Gastrocnemius medialis (tissue), 4 donors: ENCODE measurements around the gene CYP4B1. TPM values are rescaled to one million over a fixed set of nuclear protein-coding genes. Genes with fewer than 3 reads are reported as not detected.
"Not testable (repeated sequence)": the region's sequence is repeated elsewhere in the genome, so short reads cannot be mapped to it uniquely, and the experiment has no call there.

Source experiments
- ATAC-seq, 2 donors: fragments of 150-250 bp; one replicate each; pipeline ENCODE4 v1.9.1; 2016
- DNase-seq, 2 donors: peaks; one replicate each; pipeline ENCODE4 v3.0.0-alpha.2; 2019
- H3K27ac ChIP-seq, 4 donors: fragments of 200-600 bp; sonication (generic); 1 replicate in 1 of 4; 2 replicates in 3 of 4; pipeline ENCODE4 v1.5.1; 2016 to 2018; ENCODE audit warnings: mild to moderate bottlenecking in 2 of 4, moderate library complexity in 1 of 4
- H3K27me3 ChIP-seq, 3 donors: fragments of 200-600 bp; sonication (generic) in 2 of 3; 1 replicate in 1 of 3; 2 replicates in 2 of 3; pipeline versions ENCODE4 v1.5.1 to v1.6.0; 2016 to 2019; ENCODE audit warnings: mild to moderate bottlenecking in 1 of 3, moderate library complexity in 1 of 3
- H3K36me3 ChIP-seq, 2 donors: fragments of 200-600 bp; sonication (generic) in 1 of 2; one replicate each; pipeline ENCODE4 v1.5.1; 2017 to 2018
- H3K4me1 ChIP-seq, 2 donors: fragments of 200-600 bp; sonication (generic) in 1 of 2; one replicate each; pipeline ENCODE4 v1.5.1; 2016 to 2017; ENCODE audit warnings: mild to moderate bottlenecking in 2 of 2
- H3K4me3 ChIP-seq, 4 donors: fragments of 200-600 bp; sonication (generic) in 3 of 4; 1 replicate in 1 of 4; 2 replicates in 3 of 4; pipeline ENCODE4 v1.5.1; 2016 to 2019; ENCODE audit warnings: mild to moderate bottlenecking in 2 of 4
- H3K9me3 ChIP-seq, 3 donors: fragments of 200-600 bp; sonication (generic) in 2 of 3; 1 replicate in 1 of 3; 2 replicates in 2 of 3; pipeline ENCODE4 v1.5.1; 2016 to 2019
- POLR2A ChIP-seq, 2 donors: fragments of 450-650 bp; IDR thresholded peaks; one replicate each; pipeline ENCODE4 v1.6.1; 2017; ENCODE audit warnings: antibody characterized with exemption in 2 of 2, mild to moderate bottlenecking in 2 of 2, moderate library complexity in 2 of 2
- in situ Hi-C, 4 donors: fragments of 200-750 bp; cut with MboI; loops; one replicate each; pipeline versions ENCODE4 v1.15.0 to v1.8.0; 2017; ENCODE audit warnings: low sequenced_read_pairs in 4 of 4
- intact Hi-C: fragments of 100-400 bp; cut with DNase I; formaldehyde crosslinking; loops from one replicate; pipeline ENCODE4 v1.15.1; 2023; ENCODE audit warnings: low total_unique reads
- total RNA-seq, 4 donors: library from RNA; depleted of rRNA; stranded (reverse); fragments of >200 nt; gene quantifications; one replicate each; pipeline versions ENCODE4 v1.1.0 to v1.2.3, GENCODE V29; 2016
- TF ChIP-seq, protein P1 (sequence below), 5 experiments: fragments of 450-650 bp in 3 of 5; fragments of 200-600 bp in 2 of 5; sonication (generic) in 2 of 5; IDR thresholded peaks in 4 of 5; conservative IDR thresholded peaks in 1 of 5; 1 replicate in 4 of 5; 2 replicates in 1 of 5; pipeline ENCODE4 v1.5.1; 2016 to 2019; ENCODE audit warnings: antibody characterized with exemption in 5 of 5, mild to moderate bottlenecking in 3 of 5, moderate library complexity in 3 of 5

The CYP4B1 gene
- 10 to 100 TPM; 57.3 to 97.4 (median 70.0) TPM for total RNA-seq

DNA sequence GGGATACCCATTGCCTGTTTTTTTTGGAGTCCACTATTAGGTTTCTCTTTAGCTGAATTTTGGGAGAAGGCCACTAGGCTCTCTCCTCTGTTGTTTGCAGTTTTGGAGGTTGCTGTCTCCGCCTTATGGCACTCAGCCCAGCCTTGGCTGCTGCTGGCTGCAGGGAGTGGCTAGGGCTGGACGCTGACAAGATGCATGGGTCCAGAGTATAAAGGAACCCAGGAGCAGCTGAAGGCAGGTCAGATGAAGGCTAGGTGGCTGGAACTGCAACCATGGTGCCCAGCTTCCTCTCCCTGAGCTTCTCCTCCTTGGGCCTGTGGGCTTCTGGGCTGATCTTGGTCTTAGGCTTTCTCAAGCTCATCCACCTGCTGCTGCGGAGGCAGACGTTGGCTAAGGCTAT, at the start of gene CYP4B1:
TSS of gene CYP4B1 (plus strand) at position 237 of the 400 bp plus-strand sequence. CDS start at position 273, 36 bp downstream.
- Histone ChIP-seq H3K27me3 (no peaks in the 10 kb centered on the region), H3K27ac (peak within 1 kb of the TSS; percentile 77 to 88 (median 82)), H3K9me3 (no peaks in the 10 kb centered on the region), H3K36me3 (no peaks in the 10 kb centered on the region), H3K4me3 (peak within 1 kb of the TSS; percentile 50 to 63 (median 54)), H3K4me1 (no peaks in the 10 kb centered on the region)
- DNase-seq (peak; percentile 68 to 81), ATAC-seq (peak; percentile 83 to 89)
- TF ChIP-seq, protein P1, sequence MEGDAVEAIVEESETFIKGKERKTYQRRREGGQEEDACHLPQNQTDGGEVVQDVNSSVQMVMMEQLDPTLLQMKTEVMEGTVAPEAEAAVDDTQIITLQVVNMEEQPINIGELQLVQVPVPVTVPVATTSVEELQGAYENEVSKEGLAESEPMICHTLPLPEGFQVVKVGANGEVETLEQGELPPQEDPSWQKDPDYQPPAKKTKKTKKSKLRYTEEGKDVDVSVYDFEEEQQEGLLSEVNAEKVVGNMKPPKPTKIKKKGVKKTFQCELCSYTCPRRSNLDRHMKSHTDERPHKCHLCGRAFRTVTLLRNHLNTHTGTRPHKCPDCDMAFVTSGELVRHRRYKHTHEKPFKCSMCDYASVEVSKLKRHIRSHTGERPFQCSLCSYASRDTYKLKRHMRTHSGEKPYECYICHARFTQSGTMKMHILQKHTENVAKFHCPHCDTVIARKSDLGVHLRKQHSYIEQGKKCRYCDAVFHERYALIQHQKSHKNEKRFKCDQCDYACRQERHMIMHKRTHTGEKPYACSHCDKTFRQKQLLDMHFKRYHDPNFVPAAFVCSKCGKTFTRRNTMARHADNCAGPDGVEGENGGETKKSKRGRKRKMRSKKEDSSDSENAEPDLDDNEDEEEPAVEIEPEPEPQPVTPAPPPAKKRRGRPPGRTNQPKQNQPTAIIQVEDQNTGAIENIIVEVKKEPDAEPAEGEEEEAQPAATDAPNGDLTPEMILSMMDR (IDR thresholded peaks at IDR 0.05 in 4 of 5, conservative IDR thresholded peaks at IDR 0.05 in 1 of 5): no peak
- TF ChIP-seq POLR2A (IDR thresholded peaks at IDR 0.05): peak; percentile 64 to 83
- intact Hi-C loops (no loop called here), in situ Hi-C loops (no loop called here)

DNA sequence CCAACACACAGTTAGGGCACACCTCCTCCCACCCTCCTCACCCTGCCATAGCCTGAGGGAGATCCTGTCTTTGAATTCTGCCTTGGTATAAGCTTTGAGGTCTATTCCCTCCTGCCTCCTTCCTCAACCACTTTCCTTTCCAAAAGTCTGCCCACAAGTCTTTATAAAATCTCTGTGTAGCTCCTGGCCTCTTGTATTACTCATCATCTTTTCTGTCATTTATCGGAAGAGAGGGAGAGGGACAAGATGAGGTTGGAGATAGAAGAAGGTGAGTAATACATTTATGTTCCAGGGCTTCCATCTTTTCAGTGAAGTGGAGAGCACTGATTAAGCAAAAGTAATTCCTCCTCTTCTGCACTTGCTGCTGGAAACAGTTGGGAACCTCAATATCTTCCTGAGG, 49.4 kb upstream of the CYP4B1 start:
- H3K4me3 ChIP-seq: no peak overlapping the region
- H3K36me3 ChIP-seq: no peaks in the 10 kb centered on the region
- H3K27ac ChIP-seq: peak overlapping the region; percentile 45 to 74 (median 63)
- peaks cover 0 to 19% of the 10 kb centered on the region in 2 donors for H3K4me1 ChIP-seq
- DNase-seq (no peak), ATAC-seq (no peak)
- H3K9me3 ChIP-seq: no peaks in the 10 kb centered on the region
- TF ChIP-seq POLR2A (IDR thresholded peaks at IDR 0.05): no peak
- TF ChIP-seq, protein P1 (IDR thresholded peaks at IDR 0.05 in 4 of 5, conservative IDR thresholded peaks at IDR 0.05 in 1 of 5): no peak
- intact Hi-C loops (no loop called here), in situ Hi-C loops (loop anchor here in 3 of 4 donors (25.0 kb wide), 2 partner anchors 312 to 337 kb away; no protein-coding TSS in a partner anchor)
- H3K27me3 ChIP-seq: no peaks in the 10 kb centered on the region

- Histone ChIP-seq H3K27ac (peak overlapping the region; percentile 45 to 74 (median 63)), H3K4me1 (peaks cover 0 to 19% of the 10 kb centered on the region in 2 donors), H3K27me3 (no peaks in the 10 kb centered on the region), H3K4me3 (no peak overlapping the region), H3K9me3 (no peaks in the 10 kb centered on the region), H3K36me3 (no peaks in the 10 kb centered on the region)
- peak in 1 of 2 donors; percentile 17 for TF ChIP-seq POLR2A (IDR thresholded peaks at IDR 0.05)
- TF ChIP-seq, protein P1 (IDR thresholded peaks at IDR 0.05 in 4 of 5, conservative IDR thresholded peaks at IDR 0.05 in 1 of 5): no peak
- in situ Hi-C loops (loop anchor here in 3 of 4 donors (25.0 kb wide), 2 partner anchors 313 to 338 kb away; no protein-coding TSS in a partner anchor), intact Hi-C loops (loop anchor here (5.0 kb wide), 1 partner anchor 52 kb away; no protein-coding TSS in a partner anchor)
- ATAC-seq (peak; percentile 79 to 80), DNase-seq (peak; percentile 47 to 70)
Observed at GRCh38 chr1:46749921-46750404, 48.9 kb upstream of the CYP4B1 start.

DNA sequence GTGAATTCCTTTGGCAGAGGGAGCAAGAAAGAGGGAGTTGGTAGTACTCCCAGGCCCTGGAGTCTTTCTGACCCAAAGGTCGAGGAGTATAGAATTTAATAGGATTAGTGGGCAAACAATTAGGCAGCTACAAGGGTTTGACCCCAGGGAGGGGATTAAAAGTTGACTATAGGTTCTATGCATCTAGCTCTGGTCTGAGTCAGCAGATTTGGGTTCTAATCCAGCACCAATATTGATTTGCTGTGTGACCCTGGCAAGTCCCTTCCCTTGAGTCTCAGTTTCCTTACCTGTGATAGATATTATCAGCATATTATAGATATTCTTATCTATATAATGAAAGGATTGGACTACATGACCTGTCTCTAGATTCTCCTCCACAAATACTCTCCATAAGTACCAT, 44.9 kb upstream of the CYP4B1 start:
- intact Hi-C loops (loop anchor here (5.0 kb wide), 1 partner anchor 48 kb away; no protein-coding TSS in a partner anchor), in situ Hi-C loops (no loop called here)
- peaks cover 0 to 17% of the 10 kb centered on the region in 2 donors for H3K4me1 ChIP-seq

DNA sequence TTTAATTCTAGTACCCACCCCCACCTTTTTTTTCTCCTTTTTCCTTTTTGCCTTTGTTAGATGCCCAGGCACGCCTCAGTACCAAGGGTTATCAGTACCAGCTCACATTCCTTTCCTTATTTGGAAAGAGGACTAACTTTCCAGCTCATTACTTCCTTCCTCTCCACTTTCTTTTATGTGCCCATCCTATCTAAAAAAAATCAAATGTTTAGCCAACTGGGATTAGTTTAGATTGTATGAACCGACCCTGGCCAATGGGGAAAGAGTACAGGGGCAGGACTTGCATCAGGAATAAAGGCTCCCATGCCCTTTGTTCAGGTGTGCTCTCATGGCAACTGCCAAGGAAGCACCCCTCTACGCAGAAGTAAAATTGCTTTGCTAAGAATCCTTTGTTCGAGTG, 44.1 kb upstream of the CYP4B1 start:
- H3K4me1 ChIP-seq, in situ Hi-C loops, DNase-seq, H3K27ac ChIP-seq, H3K27me3 ChIP-seq, H3K36me3 ChIP-seq, ATAC-seq, H3K9me3 ChIP-seq, H3K4me3 ChIP-seq: not testable (repeated sequence)
- intact Hi-C loops: loop anchor here (5.0 kb wide), 1 partner anchor 48 kb away; no protein-coding TSS in a partner anchor

More for the DNA sequence above, 44.9 kb upstream of the CYP4B1 start:
- no peak for TF ChIP-seq POLR2A (IDR thresholded peaks at IDR 0.05)
- TF ChIP-seq, protein P1 (IDR thresholded peaks at IDR 0.05 in 4 of 5, conservative IDR thresholded peaks at IDR 0.05 in 1 of 5): no peak
- no peaks in the 10 kb centered on the region for H3K36me3 ChIP-seq
- H3K27ac ChIP-seq: no peak overlapping the region
- no peaks in the 10 kb centered on the region for H3K27me3 ChIP-seq
- no peak for ATAC-seq
- no peaks in the 10 kb centered on the region for H3K9me3 ChIP-seq
- H3K4me3 ChIP-seq: no peak overlapping the region
- DNase-seq: no peak
